ENCODE results near the gene HEYL.

HEYL gene

DNA sequence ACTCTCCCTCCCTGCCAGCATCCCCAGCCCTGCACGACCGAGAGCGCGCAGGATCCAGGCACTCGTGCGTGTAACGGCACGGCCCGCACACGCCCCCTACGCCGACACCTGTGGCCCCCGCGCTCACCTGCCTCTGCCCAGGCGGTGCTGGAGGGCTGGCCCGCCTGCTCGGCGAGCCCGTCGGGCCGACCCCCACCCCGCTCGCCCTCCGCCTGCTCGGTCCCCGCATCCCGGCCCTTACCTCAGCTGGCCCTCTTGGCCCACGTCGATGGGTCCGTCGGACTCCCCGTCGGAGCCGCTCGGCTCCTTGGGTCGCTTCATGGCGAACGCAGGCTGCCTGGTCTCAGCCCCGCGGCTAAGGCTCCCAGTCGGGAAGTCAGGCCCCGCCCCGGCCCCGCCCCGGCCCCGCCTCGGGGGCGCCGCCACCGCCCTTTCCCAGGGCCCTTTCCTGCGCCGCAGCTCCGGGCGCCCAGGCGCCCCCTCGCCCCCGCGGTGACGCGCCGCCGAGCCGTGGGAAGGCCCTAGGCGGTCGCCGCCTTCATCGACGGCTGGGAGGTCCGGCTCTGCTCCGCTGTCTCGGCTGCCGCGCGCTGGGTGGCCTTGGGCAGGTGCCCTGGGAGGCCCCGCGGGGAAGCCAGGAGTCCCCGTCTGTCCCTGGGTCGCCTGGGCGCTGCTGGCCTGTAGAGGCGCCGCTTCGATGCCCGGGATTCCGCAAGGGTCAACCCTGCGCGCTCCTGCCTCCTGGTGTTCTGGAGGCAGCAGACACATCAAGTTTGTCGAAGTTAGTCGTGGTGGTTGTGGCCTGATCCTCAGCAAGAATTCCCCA, at the start of gene HEYL:
Gene HEYL (minus strand): TSS at position 339 of the 826 bp plus-strand sequence. CDS start 18 bp downstream, at position 321.
- peak; percentile 65 for DNase-seq

DNA sequence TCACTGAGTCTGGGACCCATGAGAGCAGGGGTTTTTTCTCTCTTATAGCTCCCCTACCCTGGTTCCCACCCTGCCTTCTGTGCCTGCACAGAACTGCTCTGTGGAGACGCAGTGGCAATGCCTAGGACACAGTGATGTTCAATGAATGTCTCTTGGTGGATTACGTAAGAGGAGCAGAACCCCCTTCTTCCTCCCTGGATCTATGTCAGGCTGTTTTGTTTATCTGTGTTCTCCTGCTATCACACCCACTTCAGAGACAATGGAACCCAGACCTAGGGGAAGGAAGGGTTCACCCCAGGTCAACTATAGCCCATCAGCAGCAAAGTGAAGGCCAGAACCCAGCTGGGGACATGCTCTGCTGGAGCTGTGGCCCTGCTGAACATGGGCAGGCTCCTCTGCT, 49.8 kb upstream of the HEYL start:
- DNase-seq = no peak

DNA sequence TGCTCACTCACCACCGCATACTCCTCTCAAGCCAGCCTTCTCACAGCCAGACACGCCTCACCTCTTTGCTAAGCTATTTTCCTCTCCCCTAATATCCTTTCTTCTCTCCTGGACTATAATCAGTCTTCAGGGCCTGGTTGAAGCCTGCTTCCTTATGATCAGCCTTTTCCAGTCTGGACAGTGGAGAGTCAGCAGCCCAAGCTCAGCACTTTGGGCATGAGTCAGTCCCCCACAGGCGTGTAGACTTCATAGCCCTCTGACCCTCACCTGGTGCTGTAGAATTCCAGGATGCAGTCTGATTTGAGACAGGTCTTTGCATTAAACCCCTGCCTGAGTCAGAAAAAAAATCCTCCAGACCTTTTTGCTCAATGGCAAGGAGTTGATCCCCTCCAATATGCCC, 49.3 kb upstream of the HEYL start:
- no peak for DNase-seq

DNA sequence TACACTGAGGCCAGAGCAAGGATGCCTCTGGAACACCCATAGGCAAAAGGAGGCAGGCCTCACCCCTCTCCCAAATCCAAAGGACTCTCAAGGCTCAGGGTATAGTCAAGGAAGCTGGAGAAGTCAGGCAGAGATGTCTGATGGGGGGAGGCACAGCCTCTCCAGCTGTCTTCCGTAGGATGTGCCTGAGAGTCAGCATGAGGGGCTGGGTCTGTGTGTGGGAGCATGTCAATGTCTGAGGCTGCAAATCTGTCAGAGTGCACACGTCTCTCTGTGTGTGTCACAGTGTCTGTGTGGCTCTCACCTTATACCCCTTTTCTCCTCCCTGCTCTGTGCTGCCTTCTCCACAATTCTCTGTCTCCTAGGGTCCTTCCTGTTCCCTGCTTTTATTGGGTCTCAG, 47.8 kb upstream of the HEYL start:
- DNase-seq = no peak

DNA sequence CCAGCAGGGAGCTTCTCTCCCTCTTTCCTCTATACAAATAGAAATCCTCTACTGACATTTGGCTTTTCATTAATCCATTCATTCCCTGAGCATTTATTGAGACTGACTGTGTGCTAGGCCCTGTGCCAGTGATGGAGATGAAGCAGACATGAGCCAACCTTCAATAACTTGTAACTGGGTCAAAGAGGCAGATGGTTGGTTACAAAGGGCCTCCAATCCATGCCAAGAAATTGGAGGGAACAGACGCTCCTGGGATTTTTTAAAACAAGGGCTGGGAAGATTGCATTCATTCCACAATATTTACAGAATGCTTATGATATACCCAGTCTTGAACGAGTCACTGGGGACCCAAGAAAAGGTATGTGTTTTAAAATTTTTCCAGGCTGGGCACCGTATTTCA, 45.6 kb upstream of the HEYL start:
- DNase-seq = no peak

DNA sequence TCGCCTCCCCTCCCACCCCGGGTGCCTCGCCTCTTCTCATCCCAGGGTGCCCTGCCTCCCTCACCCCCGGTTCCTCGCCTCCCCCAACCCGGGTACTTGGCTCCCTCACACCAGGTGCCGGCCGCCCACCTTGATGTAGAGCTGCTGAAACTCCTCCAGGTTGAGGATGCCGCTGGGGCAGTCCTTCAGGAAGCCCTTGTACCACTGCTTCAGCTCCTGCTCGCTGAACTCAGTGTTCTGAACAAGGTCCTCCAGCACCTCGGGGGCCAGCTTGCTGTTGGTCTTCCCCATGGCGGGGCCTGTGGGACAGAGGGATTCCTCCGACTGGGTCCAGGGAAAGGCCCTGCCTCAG, 44.8 kb upstream of the HEYL start:
- DNase-seq = no peak

DNA sequence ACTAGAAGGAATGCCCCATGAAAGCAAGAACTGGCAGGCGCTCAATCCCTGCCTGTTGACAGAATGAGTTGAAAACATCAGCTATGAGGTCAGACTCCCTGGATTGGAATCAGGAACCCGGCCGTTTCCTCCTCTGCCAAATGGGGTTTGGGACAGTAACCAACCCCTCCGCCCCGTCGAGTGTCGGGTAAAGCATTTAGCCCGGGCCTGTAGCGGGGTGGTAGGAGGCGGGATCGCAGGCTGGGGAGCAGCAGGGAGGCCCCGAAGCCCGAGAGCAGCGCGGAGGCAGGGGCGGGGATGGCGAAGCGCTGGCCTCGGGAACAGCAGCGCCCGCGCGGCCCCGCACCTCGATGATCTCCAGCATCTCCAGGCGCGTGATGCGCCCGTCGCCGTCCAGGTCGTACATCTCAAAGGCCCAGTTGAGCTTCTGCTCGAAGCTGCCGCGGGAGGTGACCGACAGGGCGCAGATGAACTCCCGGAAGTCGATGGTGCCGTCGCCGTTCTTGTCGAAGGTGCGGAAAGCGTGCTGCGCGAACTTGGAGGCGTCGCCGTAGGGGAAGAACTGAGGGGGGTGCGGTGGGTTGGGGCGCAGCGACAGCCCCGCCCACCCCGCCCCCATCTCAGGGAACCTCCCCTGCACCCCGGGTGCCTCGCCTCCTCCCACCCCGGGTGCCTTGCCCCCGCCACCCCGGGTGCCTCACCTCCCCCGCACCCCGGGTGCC, 44.3 kb upstream of the HEYL start:
- no peak for DNase-seq

DNA sequence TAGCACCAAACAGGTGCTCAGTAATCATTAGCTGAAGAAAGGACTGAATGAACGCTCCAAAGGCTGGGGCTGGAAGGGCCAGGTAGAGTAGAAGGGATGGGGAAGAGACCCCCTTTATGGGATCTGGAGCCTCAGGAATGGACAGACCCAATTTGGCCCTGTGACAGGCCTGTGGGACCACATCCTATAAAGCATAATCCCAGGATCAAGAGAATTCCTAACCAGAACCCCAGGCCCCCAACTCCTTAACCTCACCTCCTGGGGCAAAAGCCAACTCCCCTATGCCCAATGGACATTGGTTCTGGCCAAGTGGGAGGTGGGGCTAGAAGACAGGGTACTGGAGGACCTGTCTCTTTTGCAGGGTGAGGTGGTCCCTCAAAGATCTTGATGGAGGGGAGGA, 42.6 kb upstream of the HEYL start:
- DNase-seq = no peak

DNA sequence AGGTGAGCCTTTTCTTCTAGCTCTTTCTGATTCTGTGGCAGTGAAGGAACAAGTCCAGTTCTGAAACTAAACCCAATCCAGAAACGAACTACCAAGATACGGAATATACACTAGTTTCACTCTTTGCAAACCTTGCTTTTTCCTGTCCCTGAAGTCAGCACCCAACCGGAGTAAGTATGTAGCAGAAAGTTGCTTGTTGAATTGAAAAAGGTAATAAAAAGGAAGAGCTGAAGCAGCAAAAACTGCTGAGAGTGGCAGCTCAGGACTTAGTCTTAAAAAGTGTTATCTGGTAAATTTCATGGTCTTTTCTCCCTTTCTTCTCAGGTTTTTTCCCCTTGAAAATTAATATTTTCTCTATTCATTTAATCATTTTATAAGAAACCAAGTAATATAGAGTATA, 41.9 kb upstream of the HEYL start:
- no peak for DNase-seq

DNA sequence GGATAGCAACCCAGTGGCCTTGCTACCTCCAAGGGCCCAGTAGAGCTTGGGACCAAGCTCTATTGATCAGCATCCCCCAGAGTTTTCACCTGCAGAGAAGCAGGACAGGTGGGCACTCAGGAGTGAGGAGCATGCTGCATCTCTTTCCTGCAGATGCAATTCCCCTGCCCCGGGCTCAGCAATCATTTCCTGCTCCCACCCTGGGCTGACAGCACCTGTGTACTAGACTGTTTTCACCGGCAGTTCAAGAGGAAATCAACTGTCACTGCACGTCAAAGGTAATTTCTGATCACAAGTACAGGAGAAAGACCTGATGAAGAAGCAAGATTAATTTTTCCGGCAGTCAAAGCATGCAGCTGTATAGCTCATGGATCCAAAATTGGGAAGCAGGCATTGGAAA, 41.3 kb upstream of the HEYL start:
- no peak for DNase-seq

DNA sequence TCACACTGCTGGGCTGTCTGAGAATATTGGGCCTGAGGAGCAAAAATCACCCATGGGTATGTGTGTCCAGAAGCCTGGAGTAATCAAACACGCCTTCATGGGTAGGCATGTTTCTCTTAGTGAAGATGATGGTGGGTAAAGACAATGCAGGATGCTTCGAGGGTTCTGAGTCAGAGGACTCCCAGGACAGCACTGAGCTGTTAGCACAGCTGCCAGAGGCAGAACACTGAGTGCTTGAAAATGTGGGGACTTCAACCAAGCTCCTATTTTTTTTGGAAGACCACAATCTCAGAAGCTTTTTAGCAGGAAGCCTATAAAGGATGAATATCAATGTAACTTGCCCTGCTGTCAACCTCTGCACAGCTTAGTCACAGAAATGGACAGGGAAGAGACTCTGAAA, 40.4 kb upstream of the HEYL start:
- DNase-seq = no peak

DNA sequence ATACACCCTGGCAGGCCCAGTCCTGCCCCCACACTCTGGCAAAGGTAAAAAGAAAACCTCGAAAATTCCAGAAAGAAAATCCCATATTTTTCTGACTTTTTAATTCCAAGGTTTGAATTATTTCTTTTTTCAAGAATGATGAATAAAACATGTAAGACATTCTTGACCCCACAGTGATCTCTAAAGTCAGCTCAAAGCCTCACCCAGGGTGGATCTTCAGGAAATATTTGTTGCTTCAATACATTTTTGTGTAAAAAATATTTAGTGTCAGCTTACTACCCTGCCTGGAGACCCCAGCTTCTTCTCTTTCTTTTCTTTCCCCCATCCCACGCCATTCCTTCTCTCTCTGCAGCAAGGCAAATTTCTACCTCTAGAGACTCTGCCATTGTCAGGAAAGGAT, 39.4 kb upstream of the HEYL start:
- no peak for DNase-seq

DNA sequence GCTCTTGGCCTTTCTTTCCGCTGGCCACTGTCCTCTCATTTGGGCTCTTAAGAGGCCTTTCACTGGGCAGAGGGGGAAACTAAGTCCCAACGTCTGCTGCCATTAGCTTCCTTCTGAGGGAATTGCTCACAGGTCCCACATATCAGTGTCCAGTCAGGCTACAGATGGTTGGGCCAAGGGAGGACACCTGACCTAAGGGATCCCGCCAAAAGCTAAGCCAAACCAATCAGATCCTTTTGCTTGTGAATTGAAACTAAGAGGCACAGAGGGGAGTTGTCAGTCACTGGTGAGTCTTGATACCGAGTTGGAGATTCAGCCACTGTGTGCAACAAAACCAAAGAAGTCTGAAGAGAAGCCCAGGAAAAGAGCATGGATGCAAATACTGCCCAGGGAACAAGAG, 38.2 kb upstream of the HEYL start:
- no peak for DNase-seq

DNA sequence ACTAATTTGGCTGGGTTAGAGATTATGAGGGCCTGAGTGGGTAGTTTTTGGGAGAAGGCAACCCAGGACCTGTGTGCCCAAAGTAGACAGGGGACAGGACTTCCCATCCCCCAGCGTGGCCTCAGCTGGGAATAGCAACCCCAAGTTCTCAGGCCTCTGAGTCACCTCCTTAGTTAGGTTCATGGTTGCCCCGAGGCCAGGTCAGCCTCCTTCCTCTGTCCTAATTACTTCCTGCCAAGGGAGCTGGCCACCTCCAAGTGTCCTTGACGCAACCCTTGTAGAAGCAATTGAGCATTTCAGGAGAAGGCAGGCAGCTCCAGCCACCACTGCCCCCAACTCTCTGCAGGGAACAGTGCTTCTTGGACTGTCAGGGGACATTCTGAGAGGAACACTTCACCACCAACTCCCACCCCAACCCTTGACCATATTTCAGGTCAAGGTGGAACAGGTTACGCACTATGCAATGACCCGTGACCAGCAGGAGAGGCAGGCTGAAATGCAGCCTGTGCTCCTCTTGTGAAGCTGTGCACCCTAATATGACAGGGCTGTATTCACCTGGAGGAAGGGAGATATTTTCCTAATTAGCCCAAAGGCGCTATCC, 37.6 kb upstream of the HEYL start:
- DNase-seq = no peak

DNA sequence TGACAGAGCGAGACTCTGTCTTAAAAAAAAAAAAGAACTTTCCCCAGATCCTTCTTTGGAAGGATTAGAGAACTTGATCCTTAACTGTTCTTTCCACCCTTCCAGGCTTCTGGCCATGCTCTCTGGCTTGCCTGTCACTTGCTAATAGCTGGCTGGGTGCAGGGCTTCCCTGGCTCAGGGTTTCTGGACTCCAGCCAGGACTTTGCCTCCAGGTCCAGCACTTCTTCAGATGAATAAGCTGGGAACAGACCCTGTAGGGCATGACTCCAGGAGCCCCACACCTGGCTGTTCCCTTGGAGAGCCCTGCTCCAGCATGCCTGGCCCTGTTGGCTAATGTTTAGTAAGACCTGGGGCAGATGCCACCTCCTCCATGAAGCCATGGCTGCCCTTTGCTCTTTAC, 35.8 kb upstream of the HEYL start:
- no peak for DNase-seq

DNA sequence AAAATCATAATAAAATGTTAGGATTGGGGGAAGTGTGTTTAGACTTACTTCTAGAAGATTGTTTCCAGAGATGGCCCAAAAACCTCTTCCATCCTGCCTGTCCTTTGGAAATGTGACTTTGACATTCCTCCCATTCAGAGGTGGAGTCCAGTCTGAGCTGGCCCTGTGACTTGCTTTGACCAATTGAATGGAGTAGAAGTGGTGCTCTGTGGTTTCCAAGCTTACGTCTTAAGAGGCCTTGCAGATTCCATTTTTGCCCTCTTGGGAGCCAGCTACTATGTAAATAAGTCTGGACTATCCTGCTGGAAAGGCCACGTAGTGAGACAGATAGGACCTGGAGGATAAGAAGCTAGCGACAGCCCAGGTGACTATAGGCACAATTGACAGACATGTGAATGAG, 33.8 kb upstream of the HEYL start:
- no peak for DNase-seq

DNA sequence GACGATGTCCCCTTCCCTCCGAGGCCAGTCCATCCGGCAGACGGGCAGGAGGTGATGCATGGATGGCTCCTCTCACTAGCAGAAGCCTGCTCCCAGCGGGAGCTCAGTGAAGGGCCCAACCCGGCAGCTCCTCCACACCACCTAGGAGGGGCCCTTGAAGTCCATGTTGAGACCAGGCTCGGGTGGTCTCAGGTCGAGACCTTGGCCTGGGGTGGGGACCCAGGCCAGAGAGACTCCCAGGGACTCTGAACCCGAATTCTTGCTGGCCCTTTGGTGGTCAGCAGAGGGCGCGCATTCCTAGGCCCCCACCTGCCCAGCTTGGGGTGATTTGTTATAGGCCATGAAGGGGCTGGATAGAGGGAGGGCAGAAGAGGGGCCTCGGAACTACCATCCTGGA, 33.1 kb upstream of the HEYL start:
- DNase-seq = no peak

DNA sequence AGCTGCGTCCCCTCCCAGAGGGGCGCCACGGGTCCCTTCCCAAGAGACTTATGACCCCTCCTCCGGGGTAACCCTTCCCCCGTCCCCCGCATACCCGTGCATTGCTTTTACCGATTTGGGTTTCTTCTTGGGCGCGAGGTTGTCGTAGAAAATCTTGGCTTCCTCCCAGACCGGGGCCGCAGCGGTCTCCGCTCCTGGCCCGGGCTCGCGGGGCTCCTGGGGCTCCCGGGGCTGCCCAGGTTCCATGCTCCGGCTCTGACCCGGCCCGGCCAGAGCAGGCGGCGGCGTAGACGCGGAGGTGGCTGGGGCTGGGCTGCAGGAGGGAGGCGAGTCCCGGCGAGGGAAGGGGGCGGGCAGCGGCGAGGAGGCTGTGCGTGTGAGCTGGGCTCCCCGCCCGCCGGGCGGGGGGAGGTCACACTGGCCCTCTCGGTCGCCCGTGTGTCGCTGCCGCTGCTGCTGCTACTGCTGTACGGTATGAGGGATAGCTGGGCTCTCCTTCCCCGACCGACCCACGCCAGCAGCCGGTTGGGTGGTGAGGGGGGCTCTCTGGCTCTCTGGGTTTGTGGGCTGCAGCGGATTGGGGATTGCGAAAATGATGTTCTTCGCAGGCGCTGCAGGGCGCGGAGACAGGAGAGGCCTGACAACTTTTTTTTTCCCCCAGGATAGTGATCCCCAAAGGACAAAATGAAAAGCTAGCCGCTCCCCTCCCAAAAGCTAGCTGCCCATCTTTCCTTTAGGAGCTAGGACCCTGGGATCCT, 32.5 kb upstream of the HEYL start, which contains the start of gene NT5C1A:
Gene NT5C1A (minus strand): TSS at position 315 of the 758 bp plus-strand sequence. CDS start 69 bp downstream, at position 246.
- no peak for DNase-seq

DNA sequence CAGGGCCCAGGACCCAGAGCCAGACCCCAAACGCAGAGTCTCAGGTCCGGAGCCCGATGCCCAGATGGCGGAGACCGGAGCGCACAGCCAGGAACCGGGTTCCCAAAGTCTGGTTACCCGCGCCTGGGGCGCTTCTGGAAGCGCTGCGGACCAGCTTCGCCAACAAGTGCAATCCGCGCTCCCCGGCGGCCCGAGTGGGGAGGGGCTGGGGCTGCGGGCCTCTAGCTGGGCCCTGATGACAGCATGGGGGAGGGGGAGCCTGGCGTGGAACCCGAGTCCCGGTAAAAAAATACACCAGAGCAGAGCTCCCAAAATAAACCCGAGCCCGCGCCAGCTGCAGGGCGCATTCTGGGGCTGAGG, 32.0 kb upstream of the HEYL start:
- DNase-seq = no peak

DNA sequence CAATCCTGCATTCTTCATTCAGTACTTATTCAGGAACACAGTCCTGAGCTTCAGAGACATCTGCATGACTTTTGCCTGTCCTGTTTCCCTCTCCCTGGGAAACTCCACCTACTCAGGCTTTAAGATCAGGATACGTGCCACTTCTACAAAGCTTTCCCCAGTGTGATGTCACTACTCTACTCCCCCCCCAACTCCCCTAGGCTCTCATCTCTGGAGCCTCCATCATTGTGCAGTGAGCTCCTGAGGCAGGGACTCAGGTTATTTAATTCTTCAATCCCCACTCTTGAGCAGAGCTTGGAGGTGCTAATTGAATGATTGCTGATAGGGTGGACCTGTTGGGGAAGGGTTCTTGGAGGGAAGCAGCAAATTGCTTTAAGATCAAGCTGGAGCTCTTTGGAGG, 31.2 kb upstream of the HEYL start:
- DNase-seq = no peak

DNA sequence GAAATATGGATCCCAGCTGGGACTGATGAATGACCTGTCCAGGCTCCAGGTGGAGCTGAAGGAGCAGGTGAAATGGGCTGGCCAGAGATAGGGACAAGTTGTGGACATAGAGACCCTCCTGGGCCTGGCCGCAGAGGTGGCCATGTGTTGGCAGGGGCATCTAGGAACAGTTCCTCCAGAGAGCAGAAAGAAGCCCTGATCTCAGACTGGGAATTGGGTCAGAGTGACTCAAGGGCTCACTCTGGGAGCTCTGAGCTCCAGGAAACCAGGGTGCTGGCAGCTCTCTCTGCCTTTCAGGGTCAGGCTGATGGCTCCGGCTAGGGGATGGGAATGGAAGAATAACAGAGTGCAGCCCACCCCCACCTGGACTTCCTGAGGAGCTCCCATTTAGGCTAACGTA, 29.5 kb upstream of the HEYL start:
- no peak for DNase-seq

DNA sequence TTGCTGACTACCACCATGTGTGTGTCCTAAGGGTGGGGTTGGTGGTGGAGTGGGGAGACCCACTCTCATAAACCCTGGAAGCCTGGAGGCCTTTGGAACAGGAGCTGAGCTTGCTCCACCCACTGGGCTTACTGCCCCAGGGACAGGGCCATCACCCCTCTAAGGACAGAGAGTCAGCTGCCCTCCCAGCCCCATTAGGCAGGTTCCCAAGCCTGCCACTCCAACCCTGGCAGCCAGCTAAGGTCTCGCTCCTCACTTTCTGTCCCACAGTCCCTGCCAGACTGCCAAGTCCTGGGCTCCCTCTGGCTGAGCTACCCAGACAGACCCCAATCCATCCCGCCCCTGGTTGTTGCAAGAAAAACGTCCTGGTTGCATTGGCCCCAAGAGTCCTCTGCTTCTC, 28.7 kb upstream of the HEYL start:
- DNase-seq = no peak

DNA sequence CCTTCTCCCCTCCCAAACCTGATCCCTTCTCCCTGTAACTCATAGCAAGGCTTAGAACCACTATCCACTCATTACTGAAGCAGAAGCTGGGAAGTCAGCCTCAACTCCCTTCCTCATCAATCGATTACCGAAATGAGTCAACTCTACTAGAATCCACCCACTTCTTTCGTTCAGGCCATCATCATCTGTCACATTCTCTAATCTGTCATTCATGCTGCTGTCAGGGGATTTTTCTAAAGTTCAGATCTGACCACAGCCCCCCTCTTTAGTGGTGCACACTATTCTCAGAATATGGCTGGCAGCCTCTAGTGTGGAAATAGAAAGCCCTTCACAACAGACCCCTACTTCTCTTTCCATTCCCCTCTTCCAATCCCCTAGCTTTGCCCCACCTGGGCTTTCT, 27.3 kb upstream of the HEYL start:
- DNase-seq = no peak

DNA sequence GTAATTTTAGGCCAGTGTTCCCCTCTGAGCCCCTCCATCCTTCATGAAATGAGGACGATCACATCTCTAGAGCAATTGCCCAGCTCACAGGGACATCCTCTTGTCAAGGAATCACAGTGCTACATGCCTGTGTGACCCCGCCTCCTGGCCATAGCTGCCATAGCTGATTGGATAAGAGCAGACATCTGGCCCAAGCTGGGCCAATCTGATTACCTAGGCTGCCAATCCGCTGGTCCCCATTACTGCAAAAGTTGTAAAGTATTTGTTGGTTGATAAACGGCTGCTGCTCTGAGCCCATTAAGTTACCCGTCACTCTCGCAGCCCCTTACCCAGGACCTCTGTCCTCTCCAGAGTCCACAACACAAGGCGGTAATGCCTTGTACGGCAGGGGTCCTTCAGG, 24.1 kb upstream of the HEYL start:
- DNase-seq = no peak
